GM19240 (cell line): ENCODE measurements around the gene ZC3H7A.
"Not testable (repeated sequence)": the region's sequence is repeated elsewhere in the genome, so short reads cannot be mapped to it uniquely, and the experiment has no call there.

ENCODE experiments used
- DNase-seq: peaks from one replicate; pipeline ENCODE4 v3.0.0; 2011; ENCODE audit warnings: low spot score; ENCODE audit not compliant: insufficient read length

Gene ZC3H7A

GRCh38 chr16:11799509-11800381, 2.7 kb upstream of the ZC3H7A start:
- no peak for DNase-seq

- no peak for DNase-seq
Observed at GRCh38 chr16:11799017-11799381, 1.9 kb upstream of the ZC3H7A start.

- DNase-seq = no peak
Observed at GRCh38 chr16:11797957-11798299, 870 bp upstream of the ZC3H7A start.

GRCh38 chr16:11796227-11797165, 562 bp downstream of the ZC3H7A start:
- no peak for DNase-seq

GRCh38 chr16:11795887-11796226, 1.2 kb downstream of the ZC3H7A start:
- DNase-seq = no peak

GRCh38 chr16:11794996-11795886, 1.8 kb downstream of the ZC3H7A start:
- no peak for DNase-seq

GRCh38 chr16:11794447-11794846, 2.6 kb downstream of the ZC3H7A start:
- no peak for DNase-seq

- no peak for DNase-seq
Observed at GRCh38 chr16:11793840-11794239, 3.2 kb downstream of the ZC3H7A start.

GRCh38 chr16:11792410-11793241, 4.4 kb downstream of the ZC3H7A start:
- DNase-seq = no peak

GRCh38 chr16:11791144-11791828, 5.8 kb downstream of the ZC3H7A start:
- DNase-seq = no peak

GRCh38 chr16:11788914-11789313, 8.1 kb downstream of the ZC3H7A start:
- DNase-seq = no peak

- not testable (repeated sequence) for DNase-seq
Observed at GRCh38 chr16:11784980-11785599, 12.0 kb downstream of the ZC3H7A start.

- not testable (repeated sequence) for DNase-seq
Observed at GRCh38 chr16:11784381-11784780, 12.7 kb downstream of the ZC3H7A start.

GRCh38 chr16:11784038-11784369, 13.1 kb downstream of the ZC3H7A start:
- no peak for DNase-seq

- no peak for DNase-seq
Observed at GRCh38 chr16:11783319-11784037, 13.6 kb downstream of the ZC3H7A start.

- DNase-seq = no peak
Observed at GRCh38 chr16:11781773-11782172, 15.3 kb downstream of the ZC3H7A start.

- no peak for DNase-seq
Observed at GRCh38 chr16:11780991-11781680, 15.9 kb downstream of the ZC3H7A start.

GRCh38 chr16:11779074-11779473, 18.0 kb downstream of the ZC3H7A start:
- DNase-seq = no peak
